HCT116 (cell line): ENCODE measurements around the gene KAZN. TPM values are rescaled to one million over a fixed set of nuclear protein-coding genes. Genes with fewer than 3 reads are reported as not detected.

Experiments
- ATAC-seq: fragments of 200-7000 bp; cut with Tn5 transposase; 2 replicates; pipeline ENCODE4 v1.9.1; 2020; ENCODE audit warnings: mild to moderate bottlenecking, moderate library complexity
- BruUV-seq: library from RNA; stranded (reverse); fragments of 400-500 nt; replicated peaks from 2 replicates; lab custom pipeline; 2021; lab: Mats Ljungman, UMichigan
- CTCF ChIA-PET: fragments of 300-600 bp; sonication (Branson Sonifier 250); formaldehyde crosslinking; loops from one replicate; lab custom pipeline; 2021; ENCODE audit warnings: antibody characterized with exemption; lab: Charles Lee
- POLR2A ChIA-PET: fragments of 300-600, 350-600 bp; sonication (Branson Sonifier 250); formaldehyde crosslinking; loops from one replicate; lab custom pipeline; 2021; ENCODE audit warnings: antibody characterized with exemption; lab: Charles Lee
- RAD21 ChIA-PET, 2 experiments: fragments of 300-600 bp; sonication (Branson Sonifier 250); formaldehyde crosslinking; loops; one replicate each; lab custom pipeline; 2023; ENCODE audit warnings: low total read pairs in 2 of 2; ENCODE audit not compliant: uncharacterized antibody in 2 of 2, unreplicated experiment in 2 of 2, low non-redundant PET in 1 of 2; lab: Charles Lee
- DNase-seq: peaks from one replicate; pipeline ENCODE4 v3.0.0-alpha.2; 2010; ENCODE audit warnings: low read depth, low spot score
- H2AFZ ChIP-seq: fragments of 200-600 bp; shearing (Covaris generic), sonication (generic); 2 replicates; pipeline ENCODE4 v1.6.1; 2017; ENCODE audit warnings: low read depth, mixed run types, mixed read lengths, antibody characterized with exemption, low read length; ENCODE audit not compliant: poor library complexity, severe bottlenecking
- H3K27ac ChIP-seq: 2 replicates; pipeline ENCODE4 v1.5.1; 2012; ENCODE audit warnings: low read depth, low read length
- H3K27me3 ChIP-seq: fragments of 200-600 bp; sonication (generic); 2 replicates; pipeline ENCODE4 v1.6.1; 2016; ENCODE audit warnings: mixed run types, low read length, mixed read lengths; ENCODE audit not compliant: insufficient read depth
- H3K36me3 ChIP-seq, 2 experiments: fragments of 200-500 bp in 1 of 2; fragments of 200-600 bp in 1 of 2; sonication (Bioruptor generic) in 1 of 2; sonication (generic) in 1 of 2; 2 replicates each; pipeline versions ENCODE4 v1.5.1 to v1.6.1; 2014 to 2016; ENCODE audit warnings: low read length in 2 of 2, inconsistent platforms in 1 of 2, mixed read lengths in 1 of 2, mixed run types in 1 of 2; ENCODE audit not compliant: insufficient read depth in 2 of 2, control insufficient read depth in 1 of 2
- H3K4me1 ChIP-seq, 2 experiments: fragments of 200-600 bp in 1 of 2; sonication (generic) in 1 of 2; 2 replicates each; pipeline versions ENCODE4 v1.5.1 to v1.6.1; 2012 to 2017; ENCODE audit warnings: low read length in 2 of 2, inconsistent platforms in 1 of 2, mild to moderate bottlenecking in 1 of 2, mixed read lengths in 1 of 2, mixed run types in 1 of 2, moderate library complexity in 1 of 2; ENCODE audit not compliant: insufficient read depth in 2 of 2, control insufficient read depth in 1 of 2
- H3K4me2 ChIP-seq: fragments of 200-600 bp; sonication (generic); 2 replicates; pipeline ENCODE4 v1.6.1; 2017; ENCODE audit warnings: mixed run types, low read length, mixed read lengths
- H3K4me3 ChIP-seq, 2 experiments: fragments of 200-600 bp in 1 of 2; sonication (generic) in 1 of 2; replicated peaks in 1 of 2; 2 replicates each; pipeline ENCODE4 v1.5.1; 2011 to 2016; ENCODE audit warnings: low read length in 2 of 2, control low read depth in 1 of 2, low read depth in 1 of 2, mild to moderate bottlenecking in 1 of 2, mixed read lengths in 1 of 2, mixed run types in 1 of 2
- H3K79me2 ChIP-seq: fragments of 200-600 bp; sonication (generic); 2 replicates; pipeline ENCODE4 v1.6.1; 2017; ENCODE audit warnings: mild to moderate bottlenecking, mixed run types, low read length, moderate library complexity, mixed read lengths; ENCODE audit not compliant: insufficient read depth
- H3K9ac ChIP-seq: fragments of 200-600 bp; sonication (generic); 2 replicates; pipeline ENCODE4 v1.6.1; 2016; ENCODE audit warnings: low read length, mixed read lengths
- H3K9me2 ChIP-seq: fragments of 200-600 bp; sonication (generic), shearing (Covaris generic); 2 replicates; pipeline ENCODE4 v1.6.1; 2017; ENCODE audit warnings: mixed run types, mild to moderate bottlenecking, moderate library complexity; ENCODE audit not compliant: insufficient read depth
- H3K9me3 ChIP-seq, 2 experiments: fragments of 200-500 bp in 1 of 2; fragments of 200-600 bp in 1 of 2; sonication (Bioruptor generic) in 1 of 2; sonication (generic) in 1 of 2; 2 replicates each; pipeline ENCODE4 v1.6.1; 2014 to 2017; ENCODE audit warnings: low read length in 2 of 2, mixed read lengths in 2 of 2, inconsistent platforms in 1 of 2, low read depth in 1 of 2, mild to moderate bottlenecking in 1 of 2, mixed run types in 1 of 2, moderate library complexity in 1 of 2; ENCODE audit not compliant: control insufficient read depth in 1 of 2, insufficient read depth in 1 of 2
- H4K20me1 ChIP-seq: fragments of 200-600 bp; sonication (generic), shearing (Covaris generic); 2 replicates; pipeline ENCODE4 v1.6.1; 2017; ENCODE audit warnings: mixed run types, mild to moderate bottlenecking, moderate library complexity; ENCODE audit not compliant: insufficient read depth
- CBX3 ChIP-seq: IDR thresholded peaks from 2 replicates; pipeline ENCODE4 v1.6.1; 2012; ENCODE audit warnings: low read depth
- ELF1 ChIP-seq: IDR thresholded peaks from 2 replicates; pipeline ENCODE4 v1.6.1; 2012; ENCODE audit warnings: low read depth, borderline replicate concordance
- EZH2 ChIP-seq: fragments of 200-600 bp; sonication (generic); IDR thresholded peaks from 2 replicates; pipeline ENCODE4 v1.6.1; 2017; ENCODE audit warnings: antibody characterized with exemption, mixed run types
- POLR2AphosphoS5 ChIP-seq: IDR thresholded peaks from 2 replicates; pipeline ENCODE4 v1.6.1; 2011; ENCODE audit warnings: mild to moderate bottlenecking, low read depth, low read length, moderate library complexity
- RAD21 ChIP-seq: IDR thresholded peaks from 2 replicates; pipeline ENCODE4 v1.6.1; 2012; ENCODE audit warnings: low read depth, mild to moderate bottlenecking
- REST ChIP-seq: IDR thresholded peaks from 2 replicates; pipeline ENCODE4 v1.6.1; 2012; ENCODE audit warnings: low read depth
- TCF7L2 ChIP-seq: IDR thresholded peaks from 2 replicates; pipeline ENCODE4 v1.7.0; 2011; ENCODE audit warnings: borderline replicate concordance, inconsistent platforms; ENCODE audit not compliant: insufficient read depth, insufficient read length; ENCODE audit errors: extremely low read depth
- YY1 ChIP-seq: IDR thresholded peaks from 2 replicates; pipeline ENCODE4 v1.6.1; 2011; ENCODE audit warnings: low read length, low read depth, moderate library complexity, mild to moderate bottlenecking; ENCODE audit not compliant: insufficient replicate concordance; ENCODE audit errors: extremely low read depth
- ZNF274 ChIP-seq: fragments of 200-500 bp; sonication (Bioruptor generic); IDR thresholded peaks from 2 replicates; pipeline ENCODE4 v1.6.1; 2014; ENCODE audit warnings: mild to moderate bottlenecking, low read depth, low read length, inconsistent platforms
- intact Hi-C: fragments of 100-400 bp; cut with micrococcal nuclease; formaldehyde crosslinking; loops from 2 replicates; pipeline ENCODE4 v1.10.0; 2022
- total RNA-seq: library from RNA; stranded (reverse); gene quantifications from one replicate; pipeline ENCODE4 v1.2.1, GENCODE V29; 2021; ENCODE audit not compliant: unreplicated experiment
- TF ChIP-seq, protein P1 (sequence below), 3 experiments: fragments of 200-600 bp in 1 of 3; sonication (generic) in 1 of 3; IDR thresholded peaks in 2 of 3; conservative IDR thresholded peaks in 1 of 3; 2 replicates each; pipeline ENCODE4 v1.5.1; 2012 to 2017; ENCODE audit warnings: low read depth in 2 of 3, low read length in 2 of 3, antibody characterized with exemption in 1 of 3, borderline replicate concordance in 1 of 3, control low read depth in 1 of 3, mild to moderate bottlenecking in 1 of 3, mixed read lengths in 1 of 3, mixed run types in 1 of 3, moderate library complexity in 1 of 3; ENCODE audit not compliant: insufficient read depth in 1 of 3

KAZN gene
- total RNA-seq, 1 experiment from 2014 or later, result 13.4 TPM

DNA sequence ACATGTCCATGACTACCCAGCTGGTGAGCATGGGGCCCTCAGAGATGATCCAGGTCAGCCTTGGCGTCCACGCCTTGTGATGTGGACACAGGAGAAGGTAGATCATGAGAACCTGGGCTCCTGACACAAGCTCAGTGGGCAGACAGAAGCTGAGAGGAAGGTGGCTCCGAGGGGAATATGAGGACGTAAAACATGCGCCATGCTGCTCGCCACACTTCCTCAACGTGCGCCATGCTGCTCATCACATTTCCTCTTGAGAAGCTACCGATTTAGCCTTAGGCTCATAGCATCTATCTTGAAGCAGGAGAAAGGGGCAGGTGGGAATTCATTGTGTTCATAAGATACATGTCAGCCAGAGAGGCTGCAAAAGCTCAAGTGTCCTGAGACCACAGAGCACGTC is 176.9 kb downstream of the KAZN start:
- H3K79me2 ChIP-seq, result no peaks in the 10 kb centered on the region
- no peaks in the 10 kb centered on the region for H3K27me3 ChIP-seq
- TF ChIP-seq EZH2 (no peak), ZNF274 (no peak), POLR2AphosphoS5 (no peak), REST (no peak), CBX3 (no peak), TCF7L2 (no peak), RAD21 (no peak), ELF1 (no peak), YY1 (no peak)
- TF ChIP-seq, protein P1, sequence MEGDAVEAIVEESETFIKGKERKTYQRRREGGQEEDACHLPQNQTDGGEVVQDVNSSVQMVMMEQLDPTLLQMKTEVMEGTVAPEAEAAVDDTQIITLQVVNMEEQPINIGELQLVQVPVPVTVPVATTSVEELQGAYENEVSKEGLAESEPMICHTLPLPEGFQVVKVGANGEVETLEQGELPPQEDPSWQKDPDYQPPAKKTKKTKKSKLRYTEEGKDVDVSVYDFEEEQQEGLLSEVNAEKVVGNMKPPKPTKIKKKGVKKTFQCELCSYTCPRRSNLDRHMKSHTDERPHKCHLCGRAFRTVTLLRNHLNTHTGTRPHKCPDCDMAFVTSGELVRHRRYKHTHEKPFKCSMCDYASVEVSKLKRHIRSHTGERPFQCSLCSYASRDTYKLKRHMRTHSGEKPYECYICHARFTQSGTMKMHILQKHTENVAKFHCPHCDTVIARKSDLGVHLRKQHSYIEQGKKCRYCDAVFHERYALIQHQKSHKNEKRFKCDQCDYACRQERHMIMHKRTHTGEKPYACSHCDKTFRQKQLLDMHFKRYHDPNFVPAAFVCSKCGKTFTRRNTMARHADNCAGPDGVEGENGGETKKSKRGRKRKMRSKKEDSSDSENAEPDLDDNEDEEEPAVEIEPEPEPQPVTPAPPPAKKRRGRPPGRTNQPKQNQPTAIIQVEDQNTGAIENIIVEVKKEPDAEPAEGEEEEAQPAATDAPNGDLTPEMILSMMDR (IDR thresholded peaks at IDR 0.05 in 2 of 3, conservative IDR thresholded peaks at IDR 0.05 in 1 of 3; ENCODE audit: borderline replicate concordance in 1 of 3, insufficient read depth in 1 of 3, low read depth in 2 of 3, low read length in 2 of 3), result no peak
- no peaks in the 10 kb centered on the region for H4K20me1 ChIP-seq
- CTCF ChIA-PET, result no interaction called here
- no peak overlapping the region for H3K9ac ChIP-seq
- H2AFZ ChIP-seq, result no peak overlapping the region
- RAD21 ChIA-PET, result no interaction called here
- H3K4me2 ChIP-seq, result no peak overlapping the region
- no peaks in the 10 kb centered on the region for H3K4me1 ChIP-seq
- no peak for DNase-seq
- ATAC-seq, result no peak
- no peaks in the 10 kb centered on the region for H3K9me3 ChIP-seq
- BruUV-seq, result no TSS peak
- POLR2A ChIA-PET, result no interaction called here
- no peak overlapping the region for H3K4me3 ChIP-seq
- no peak overlapping the region for H3K27ac ChIP-seq
- H3K9me2 ChIP-seq, result no peaks in the 10 kb centered on the region
- intact Hi-C loops, result loop anchor here (10.0 kb wide), 1 partner anchor 329 kb away; no protein-coding TSS in a partner anchor
- no peaks in the 10 kb centered on the region for H3K36me3 ChIP-seq
